HG03520 (cell line): ENCODE data around the gene MSL3B.

Experiments
- ATAC-seq: cut with Tn5 transposase; IDR thresholded peaks from one replicate; pipeline ENCODE4 v1.9.1; 2021; ENCODE audit warnings: mild to moderate bottlenecking, moderate library complexity; ENCODE audit not compliant: unreplicated experiment

The MSL3B gene

DNA sequence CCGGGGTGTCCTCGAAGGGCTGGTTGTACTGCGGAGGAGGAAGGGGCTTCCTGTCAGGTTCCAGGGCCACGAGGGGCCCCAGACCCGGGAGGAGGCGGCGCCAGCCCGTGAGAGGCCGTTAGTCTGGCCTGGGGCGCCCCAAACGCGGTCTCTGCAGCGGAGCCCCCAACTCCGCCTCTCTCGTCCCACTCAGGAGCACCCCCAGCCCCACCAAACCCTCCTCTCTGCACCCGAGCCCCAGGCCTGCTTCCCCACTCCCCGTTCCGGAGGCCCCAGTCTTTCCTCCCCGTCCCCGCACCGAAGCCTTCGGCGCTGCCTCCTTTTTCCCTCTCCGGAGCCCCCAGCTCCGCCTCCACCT is 14.3 kb downstream of the MSL3B start:
- ATAC-seq: peak; percentile 3

DNA sequence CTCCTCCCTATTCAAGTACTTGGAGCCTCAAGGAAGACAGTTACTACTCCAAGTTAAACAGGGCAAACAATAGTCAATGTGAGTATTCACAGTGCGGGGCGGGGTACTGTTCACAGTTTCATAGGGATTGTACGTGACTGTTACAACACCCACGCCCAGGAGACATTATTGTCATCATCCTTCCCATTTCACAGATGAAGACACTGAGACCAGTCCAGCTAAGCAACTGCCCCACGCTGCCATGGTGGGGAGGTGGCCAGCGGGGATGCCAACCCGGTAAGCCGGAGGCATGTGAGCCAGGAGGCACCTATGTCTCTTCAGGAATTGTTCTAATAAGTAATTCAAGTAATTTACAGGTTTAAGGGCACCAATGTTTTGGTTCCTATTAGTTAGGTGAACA is 14.8 kb downstream of the MSL3B start:
- no peak for ATAC-seq

DNA sequence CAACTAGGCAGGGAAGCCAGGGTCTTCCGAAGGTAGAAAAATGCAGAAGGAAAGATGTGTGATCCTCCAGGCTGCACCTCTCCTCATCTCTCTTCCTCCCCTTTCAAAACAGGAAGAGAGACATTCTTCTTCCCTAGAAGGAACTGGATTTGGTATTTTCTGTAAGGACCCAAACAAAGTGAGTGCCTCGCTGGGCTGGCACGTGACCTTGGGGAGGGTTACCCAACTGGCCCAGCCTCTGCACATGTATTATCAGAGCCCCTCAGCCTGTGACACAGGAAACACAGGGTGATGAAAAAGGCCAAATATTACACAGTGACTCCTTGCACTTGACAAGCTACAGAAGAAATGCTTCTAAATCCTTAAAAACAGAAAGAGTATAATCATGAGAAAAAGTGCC is 16.1 kb downstream of the MSL3B start:
- no peak for ATAC-seq

DNA sequence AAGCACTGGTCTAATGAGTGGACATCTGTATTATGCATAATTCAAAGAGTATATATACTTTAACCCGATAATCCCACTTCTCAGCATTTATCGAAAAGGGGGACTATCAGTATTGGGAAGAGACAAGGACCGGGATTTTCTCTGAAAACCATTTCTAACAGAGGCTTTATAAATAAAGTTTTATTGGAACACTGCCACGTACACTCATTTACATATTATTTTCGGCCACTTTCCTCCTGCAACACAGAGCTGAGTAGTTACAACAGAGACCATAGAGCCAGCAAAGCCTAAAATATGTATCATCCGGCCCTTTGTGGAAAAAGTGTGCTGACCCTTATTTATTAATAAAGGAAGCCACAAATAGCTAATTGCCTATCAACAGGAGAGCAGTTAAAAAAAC is 17.0 kb downstream of the MSL3B start:
- ATAC-seq: no peak

DNA sequence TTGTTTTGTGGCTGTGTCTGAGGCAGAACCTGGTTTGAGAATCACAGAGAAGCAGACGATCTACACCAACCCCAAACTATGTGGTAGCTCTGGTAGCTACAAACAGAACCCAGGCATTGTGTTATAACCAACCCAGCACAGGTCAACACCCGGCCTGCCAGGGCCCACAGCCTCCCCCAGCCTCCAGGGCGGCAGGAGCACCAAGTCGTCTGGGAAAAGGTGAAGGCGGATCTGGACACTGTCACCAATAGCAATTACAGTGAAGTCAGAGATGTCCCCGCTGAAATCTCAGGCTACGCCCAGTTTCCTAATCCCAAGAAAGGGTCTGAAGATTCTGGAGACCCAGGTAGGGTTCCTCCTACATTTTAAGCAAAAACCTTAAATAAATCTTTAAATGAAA is 17.4 kb downstream of the MSL3B start:
- no peak for ATAC-seq

DNA sequence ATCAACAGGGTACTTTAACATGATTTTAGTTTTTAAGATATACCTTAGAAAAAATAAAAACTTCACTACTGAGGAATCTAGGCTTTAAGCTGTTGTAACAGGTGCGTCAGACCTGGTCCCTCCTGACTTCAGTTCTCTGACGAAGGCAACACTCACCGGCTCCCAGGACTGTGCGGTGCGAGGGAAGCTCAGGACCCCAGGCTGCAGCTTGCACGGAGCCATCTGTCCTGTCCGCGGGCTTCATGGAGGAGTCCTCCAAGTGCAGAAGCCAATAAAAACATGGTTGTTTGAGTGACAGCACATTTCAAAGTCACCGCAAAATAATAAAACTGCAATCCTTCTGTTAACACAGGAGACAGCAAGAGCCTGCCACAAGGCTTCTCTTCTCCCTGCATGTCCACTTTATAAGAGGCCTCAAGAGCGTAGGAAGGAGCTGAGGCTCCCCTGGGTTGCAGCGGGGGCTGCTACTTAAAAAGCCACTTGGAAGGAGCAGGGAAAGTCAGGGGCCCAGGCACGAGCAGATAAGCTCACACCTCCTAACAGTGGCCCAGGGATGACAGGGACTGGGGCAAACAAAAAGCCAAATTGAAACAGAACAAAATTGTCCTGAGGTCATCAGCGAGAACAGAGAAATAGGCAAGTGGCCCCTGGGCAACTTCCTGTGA is 18.4 kb downstream of the MSL3B start:
- ATAC-seq: no peak

DNA sequence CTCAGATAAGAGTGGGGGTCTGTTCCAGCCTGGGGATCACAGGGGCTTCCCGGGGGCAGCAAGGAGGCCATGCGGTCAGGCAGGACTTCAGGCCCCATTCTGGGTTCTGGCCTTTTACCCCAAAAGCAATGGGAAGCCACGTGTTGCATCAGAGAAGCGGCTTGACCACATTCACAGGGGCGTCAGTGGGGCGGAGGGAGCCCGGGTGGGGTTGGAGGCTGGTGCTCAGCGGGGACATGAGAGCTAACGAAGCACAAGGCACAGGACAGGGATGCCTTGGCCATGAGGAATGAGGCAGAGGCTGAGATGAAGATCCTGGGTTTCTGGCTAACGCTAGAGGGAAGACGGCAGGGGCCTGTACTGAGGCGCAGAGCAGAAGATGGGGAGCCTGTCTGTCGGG is 19.9 kb downstream of the MSL3B start:
- ATAC-seq: no peak

DNA sequence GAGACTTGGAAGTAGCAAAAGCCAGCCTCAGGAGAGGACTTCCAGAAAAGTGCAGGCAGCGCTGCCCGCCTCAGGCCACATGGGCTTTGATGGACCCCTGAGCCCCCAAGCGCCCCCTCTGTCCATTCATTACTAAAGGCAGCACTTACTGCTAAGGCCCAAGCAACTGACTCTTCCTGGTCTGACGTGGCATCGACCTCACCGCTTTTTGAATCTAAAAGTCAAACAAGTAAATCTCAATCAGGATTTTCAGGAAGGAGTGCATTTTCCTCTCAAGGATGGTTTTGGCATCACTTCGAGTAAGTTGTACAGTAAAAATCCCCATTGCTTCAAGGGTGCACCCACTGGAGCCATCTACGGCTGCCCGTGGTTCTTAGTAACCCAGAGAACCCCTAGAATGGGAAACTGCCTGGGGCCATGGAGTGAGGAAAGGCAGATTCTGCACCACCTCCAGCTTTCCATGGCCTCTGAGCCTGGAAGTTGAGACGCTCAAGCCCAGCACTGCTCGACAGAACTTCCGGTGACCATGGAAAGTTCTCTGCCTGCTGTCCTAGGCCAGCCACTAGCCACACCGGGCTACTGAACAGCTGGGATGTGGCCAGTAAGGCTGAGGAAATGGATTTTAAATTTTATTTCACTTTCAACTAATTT is 20.8 kb downstream of the MSL3B start:
- ATAC-seq: no peak

DNA sequence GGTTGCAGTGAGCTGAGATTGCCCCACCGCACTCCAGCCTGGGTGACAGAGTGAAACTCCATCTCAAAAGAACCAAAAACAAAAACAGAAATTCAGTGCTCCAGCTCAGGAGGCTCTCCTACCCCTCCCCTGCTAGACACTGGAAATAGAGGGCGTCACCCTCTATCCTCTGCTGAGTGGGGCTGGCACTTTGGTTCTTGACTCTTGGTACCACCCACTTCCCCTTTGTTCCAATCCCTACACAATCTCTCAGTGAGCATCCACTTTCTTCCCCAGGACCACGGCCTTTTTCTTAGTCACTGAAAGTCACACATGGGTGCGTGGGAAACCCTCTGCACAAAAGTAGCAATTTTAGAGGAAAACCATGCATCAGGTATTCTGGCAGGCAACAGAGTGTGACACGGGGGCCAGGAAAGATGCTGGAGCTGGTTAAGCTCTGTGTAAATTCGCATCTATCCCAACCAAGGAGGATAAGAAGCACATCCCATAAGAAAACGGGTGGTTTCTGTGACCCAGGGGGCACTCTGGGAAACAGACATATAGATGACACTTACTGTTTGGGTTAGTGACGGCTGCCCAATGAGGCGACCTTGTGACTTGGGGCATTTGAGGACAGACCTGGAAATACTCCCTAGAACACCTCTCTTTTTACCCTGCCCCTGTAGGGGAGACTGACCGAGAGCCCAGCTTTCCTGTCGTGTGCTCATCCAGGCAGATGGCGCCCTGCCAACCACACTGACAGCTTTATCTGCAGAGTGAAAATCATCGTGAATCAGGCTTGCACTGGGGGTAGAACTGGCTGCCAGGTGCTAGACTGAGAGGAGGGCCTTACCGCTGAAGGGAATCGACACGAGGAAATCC is 21.6 kb downstream of the MSL3B start:
- no peak for ATAC-seq

DNA sequence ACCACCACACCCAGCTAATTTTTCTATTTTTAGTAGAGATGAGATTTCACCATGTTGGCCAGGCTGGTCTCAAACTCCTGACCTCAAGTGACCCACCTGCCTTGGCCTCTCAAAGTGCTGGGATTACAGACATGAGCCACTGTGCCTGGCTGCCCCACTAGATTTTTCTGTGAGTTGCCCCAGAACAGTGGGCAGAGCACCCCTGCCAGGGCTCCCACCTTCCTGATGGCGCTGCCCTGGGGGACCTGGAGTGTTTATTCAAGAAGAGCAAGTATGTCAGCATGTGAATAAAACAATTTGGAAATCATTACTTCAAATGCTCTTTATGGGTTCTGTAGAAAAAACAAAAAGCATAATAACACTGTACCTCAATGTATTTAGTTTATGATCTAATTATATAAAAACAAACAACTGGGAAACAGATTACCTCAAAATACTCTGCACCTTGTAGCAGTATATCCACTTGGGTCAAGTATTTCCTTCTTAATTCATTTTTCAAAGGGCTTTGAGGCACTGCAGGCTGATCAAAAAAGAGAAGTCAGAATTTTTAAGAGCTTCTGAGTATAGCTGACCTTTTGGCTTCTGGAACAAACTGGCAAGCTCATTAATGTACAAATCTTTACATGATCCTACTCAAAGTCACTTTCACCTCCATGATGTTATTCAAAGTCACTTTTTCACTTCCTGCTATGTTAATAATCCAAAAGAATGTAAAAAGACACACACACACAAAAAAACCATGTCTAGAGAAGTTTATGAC is 22.7 kb downstream of the MSL3B start:
- no peak for ATAC-seq

DNA sequence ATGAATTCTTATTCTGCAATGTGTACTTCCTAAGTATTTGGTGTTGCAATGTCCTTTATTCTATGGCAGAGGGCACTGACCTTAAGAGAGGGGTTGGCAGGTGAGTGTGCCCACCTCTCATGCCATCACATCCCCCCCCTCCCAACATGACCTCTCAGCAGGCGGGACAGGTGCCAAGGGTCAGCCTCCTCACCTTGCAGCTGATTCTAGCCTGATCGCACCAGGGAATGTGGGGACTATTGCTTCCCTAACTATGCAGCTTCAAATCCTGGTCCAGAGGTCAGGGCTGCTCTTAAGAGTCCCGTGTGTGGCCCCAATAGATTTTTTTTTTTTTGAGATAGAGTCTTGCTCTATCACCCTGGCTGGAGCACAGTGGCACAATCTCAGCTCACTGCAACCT is 23.4 kb downstream of the MSL3B start:
- no peak for ATAC-seq

DNA sequence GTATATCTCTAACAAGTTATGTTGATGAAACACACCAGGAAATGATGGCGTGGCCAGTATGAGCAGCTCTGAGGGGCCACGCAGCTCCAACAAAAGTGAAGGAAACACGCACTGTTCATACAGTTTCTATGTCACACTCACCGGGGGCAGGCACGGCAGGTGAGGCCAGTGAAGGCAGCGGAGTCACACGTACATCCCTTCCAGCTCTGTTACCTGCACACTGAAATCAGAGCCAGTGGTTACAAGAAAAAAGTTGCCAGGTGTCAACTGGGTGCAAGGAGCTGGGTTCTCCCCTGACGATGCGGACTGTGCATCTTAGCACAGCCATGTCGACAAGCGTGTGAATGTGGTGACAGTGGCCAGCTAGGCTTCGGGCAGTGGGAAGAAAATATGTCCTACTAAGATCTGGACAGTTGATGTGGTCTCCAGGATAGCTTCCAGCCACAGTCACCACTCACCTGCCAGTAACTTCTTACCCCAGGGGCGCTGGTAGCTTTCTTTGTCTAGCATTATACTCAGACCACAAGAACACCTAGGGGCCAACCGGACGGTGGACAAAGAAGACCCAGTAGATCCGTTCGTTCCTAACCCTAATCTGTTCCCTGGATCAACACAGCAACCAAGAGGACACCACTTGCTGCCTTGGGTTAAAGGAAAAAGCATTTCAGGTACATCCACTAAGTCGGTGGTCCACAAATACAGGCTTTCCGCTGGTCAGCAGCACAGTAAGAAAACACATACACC is 23.9 kb downstream of the MSL3B start:
- ATAC-seq: no peak

DNA sequence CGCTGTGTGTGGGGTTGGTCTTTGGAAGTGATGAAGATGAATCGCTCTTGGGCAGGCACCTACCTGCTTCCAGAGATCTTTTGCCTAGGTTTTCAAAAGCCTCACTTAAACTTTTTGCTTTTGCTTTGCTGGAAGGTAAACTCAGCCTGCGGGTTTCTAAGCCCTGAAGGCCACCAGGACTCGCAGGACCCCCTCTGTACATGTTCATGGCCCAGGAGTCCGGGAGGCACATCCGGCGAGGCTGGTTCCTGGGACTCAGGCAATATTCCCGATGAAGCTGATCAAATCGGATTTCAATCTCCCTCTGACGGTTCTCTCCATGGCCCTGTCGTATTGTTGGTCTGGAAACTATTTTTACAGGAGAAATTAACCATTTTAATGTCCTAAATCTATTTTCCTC is 27.0 kb downstream of the MSL3B start:
- no peak for ATAC-seq

DNA sequence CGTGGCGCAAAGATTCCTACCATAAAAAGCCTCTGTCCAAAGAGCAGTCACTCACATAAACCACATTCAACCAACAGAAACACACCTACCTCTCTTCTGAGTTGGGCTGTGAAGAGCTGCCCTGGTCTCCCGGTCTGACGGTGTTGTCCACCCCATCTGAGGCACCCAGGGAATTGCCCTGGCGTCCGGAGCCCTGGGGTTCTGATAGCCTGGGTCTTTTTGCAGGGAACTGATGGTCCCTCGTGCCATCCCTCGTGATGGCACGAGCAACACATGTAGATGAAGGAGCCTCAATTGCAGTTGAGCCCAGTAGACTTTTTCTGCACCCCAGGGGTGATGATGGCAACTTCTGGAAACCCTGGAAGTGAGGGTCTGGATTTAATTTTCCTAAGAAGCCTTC is 27.7 kb downstream of the MSL3B start:
- ATAC-seq: no peak

DNA sequence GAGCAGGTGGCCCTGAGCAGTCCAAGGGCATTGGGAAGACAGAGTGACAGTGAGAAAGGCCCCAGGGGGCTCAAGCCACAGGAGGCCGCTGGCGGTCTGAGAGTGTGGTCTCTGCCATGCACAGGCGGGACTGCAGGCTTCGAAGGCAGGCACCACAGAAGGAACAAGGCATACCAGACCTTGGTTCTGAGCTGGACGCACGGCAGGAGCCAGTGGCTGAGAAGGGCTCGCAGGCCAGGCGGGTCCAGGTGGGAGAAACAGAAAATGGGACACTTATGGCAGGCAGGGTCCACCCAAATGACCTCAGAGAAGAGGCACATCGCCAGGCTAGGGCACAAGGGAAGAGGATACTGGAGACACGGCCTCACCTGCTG is 28.8 kb downstream of the MSL3B start:
- ATAC-seq: no peak

DNA sequence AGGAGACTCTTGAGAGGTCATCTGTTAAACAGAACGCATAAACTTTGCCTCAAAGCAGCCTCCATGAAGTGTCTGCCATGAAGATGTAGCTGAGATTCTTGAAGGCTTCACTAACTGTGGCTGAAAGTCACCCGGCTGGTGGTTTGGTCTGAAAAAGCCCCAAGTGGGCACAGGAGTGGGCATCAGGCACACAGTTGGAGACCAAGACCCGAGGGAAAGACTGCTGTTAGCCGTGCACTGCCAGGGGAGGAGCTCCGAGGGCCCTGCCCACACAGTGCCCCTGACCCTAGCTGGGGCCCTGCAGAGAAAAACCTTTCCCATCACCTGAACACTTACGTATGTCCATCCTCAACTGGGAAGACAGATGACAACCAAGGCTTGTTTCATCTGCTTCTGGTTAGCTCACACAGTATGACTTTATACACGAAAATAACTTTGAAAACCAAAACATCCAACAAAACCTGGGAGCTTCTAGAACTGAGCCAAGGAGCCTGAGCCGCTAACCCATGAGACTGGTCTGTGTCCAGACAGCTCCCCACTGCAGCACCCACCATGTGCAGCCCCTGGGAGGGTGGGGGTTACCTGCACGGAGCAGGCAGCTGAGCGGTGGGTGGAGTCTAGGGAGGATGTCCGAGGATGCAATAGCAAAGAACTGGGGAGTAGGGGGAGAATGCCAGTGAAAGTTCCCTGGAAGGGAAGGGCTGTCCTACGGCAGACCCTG is 29.3 kb downstream of the MSL3B start:
- no peak for ATAC-seq

DNA sequence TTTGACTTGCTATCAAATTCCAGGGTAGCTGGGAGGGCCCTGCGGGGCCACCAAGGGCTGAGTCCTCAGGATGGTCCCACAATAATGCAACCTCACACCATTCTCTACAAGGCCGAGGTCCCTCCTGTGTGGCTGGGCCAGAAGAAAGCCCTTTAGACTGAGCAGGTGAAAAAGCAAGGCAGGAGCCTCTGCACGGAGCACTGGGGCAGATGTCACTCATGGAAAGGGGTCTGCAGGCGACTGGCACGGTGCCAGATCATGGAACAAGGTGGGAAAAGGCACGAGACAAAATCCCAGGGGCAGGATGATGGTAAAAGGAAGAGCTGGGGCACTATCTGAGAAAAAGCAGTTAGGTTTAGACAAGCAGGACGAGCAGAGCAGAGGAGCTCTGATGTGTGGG is 29.9 kb downstream of the MSL3B start:
- ATAC-seq: no peak

DNA sequence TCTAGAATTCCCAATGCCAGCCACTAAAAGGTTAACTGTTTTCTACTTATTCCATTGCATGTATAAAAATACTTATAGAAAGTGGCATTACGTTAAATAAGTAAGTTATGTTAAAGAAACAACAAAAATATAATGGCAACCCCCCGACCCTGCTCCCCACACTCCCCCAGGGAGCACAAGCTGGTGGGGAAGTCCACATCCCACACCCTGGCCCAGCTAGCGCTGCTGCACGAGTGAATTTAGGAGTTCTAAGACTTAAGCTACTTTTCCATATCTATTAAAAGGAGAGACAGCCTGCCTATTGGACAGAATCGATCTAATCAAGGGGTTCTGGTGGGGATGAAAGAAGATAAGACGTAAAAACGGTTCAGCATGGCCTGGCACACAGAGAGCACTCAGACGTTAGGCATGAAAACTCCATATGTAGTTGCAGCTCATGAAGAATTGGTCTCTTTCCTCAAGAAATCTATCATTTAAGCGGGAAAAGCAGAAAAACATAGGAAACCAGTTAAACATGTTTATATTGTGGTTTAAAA is 30.4 kb downstream of the MSL3B start:
- no peak for ATAC-seq

DNA sequence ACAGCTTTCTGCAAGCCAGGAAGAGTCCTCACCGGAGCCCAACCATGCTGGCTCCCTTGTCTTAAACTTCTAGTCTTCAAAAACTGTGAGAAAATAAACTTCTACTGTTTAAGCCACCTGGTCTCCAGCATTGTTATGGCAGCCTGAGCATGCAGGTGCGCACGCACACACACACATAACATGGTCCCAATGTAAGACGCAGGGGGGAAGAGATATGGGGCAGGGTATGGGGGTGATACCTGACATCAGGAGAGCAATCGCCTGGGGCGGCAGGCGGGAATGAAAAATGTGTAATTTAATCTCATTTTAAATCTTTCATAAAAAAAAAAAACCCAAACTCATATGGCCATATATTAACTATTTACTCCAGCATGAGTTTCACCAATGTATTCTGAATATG is 31.8 kb downstream of the MSL3B start:
- ATAC-seq: no peak
